Measurements from ENCODE around the gene C18orf54. TPM values are rescaled to one million over a fixed set of nuclear protein-coding genes. Genes with fewer than 3 reads are reported as not detected.

The C18orf54 gene
- total RNA-seq, 2 donors from 2014 or later, result 17.8 to 29.5 TPM

DNA sequence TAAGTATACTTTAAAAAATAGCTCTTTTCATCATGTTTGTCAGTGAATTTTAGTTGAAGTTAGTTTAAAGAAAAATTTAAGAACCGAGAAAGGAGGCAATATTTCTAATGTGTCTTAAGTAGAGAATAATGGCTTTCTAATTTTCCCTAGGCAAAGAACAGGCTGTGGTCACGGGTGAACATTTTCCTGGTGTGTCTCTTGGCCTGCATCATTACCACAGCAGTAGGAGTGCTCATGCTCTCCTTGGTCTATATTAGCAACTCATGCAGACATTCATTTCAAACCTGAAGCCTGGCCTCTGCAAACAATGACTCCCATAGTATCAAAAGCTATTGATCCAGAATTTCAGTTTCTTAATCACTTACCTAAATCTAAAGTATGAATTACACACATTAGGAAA, 57.4 kb downstream of the C18orf54 start:
- H3K36me3 ChIP-seq (ENCODE audit: control insufficient read depth, insufficient read depth, low read length), result no peaks in the 10 kb centered on the region
- H3K9me3 Mint-ChIP-seq, result no peaks in the 10 kb centered on the region
- H3K4me3 ChIP-seq (ENCODE audit: low read length), result no peak overlapping the region
- H3K9me3 ChIP-seq (ENCODE audit: control insufficient read depth, low read length), result no peaks in the 10 kb centered on the region
- H3K36me3 Mint-ChIP-seq (ENCODE audit: low read depth), result no peaks in the 10 kb centered on the region
- 89 to 100% methylated on average over 2 of the region's 2 CpGs for WGBS, 2 experiments (ENCODE audit: insufficient coverage in 1 of 2, insufficient read length in 1 of 2)
- H3K4me3 Mint-ChIP-seq, result no peak overlapping the region
- no peaks in the 10 kb centered on the region for H3K27me3 Mint-ChIP-seq (ENCODE audit: insufficient read depth)
- no peaks in the 10 kb centered on the region for H3K4me1 Mint-ChIP-seq
- H3K27me3 ChIP-seq (ENCODE audit: control insufficient read depth, insufficient read depth, low read length, poor library complexity, severe bottlenecking), result no peaks in the 10 kb centered on the region
- H3K4me1 ChIP-seq (ENCODE audit: control insufficient read depth, insufficient read depth, low read length), result no peaks in the 10 kb centered on the region
- H3K27ac Mint-ChIP-seq, result no peak overlapping the region
- no peak for DNase-seq
- TF ChIP-seq, protein P1, sequence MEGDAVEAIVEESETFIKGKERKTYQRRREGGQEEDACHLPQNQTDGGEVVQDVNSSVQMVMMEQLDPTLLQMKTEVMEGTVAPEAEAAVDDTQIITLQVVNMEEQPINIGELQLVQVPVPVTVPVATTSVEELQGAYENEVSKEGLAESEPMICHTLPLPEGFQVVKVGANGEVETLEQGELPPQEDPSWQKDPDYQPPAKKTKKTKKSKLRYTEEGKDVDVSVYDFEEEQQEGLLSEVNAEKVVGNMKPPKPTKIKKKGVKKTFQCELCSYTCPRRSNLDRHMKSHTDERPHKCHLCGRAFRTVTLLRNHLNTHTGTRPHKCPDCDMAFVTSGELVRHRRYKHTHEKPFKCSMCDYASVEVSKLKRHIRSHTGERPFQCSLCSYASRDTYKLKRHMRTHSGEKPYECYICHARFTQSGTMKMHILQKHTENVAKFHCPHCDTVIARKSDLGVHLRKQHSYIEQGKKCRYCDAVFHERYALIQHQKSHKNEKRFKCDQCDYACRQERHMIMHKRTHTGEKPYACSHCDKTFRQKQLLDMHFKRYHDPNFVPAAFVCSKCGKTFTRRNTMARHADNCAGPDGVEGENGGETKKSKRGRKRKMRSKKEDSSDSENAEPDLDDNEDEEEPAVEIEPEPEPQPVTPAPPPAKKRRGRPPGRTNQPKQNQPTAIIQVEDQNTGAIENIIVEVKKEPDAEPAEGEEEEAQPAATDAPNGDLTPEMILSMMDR (conservative IDR thresholded peaks at IDR 0.05), result no peak
- H3K27ac ChIP-seq (ENCODE audit: low read depth, low read length), result no peak overlapping the region
- H3K9ac ChIP-seq (ENCODE audit: extremely low read depth, low read length, poor library complexity, severe bottlenecking), result no peak overlapping the region

DNA sequence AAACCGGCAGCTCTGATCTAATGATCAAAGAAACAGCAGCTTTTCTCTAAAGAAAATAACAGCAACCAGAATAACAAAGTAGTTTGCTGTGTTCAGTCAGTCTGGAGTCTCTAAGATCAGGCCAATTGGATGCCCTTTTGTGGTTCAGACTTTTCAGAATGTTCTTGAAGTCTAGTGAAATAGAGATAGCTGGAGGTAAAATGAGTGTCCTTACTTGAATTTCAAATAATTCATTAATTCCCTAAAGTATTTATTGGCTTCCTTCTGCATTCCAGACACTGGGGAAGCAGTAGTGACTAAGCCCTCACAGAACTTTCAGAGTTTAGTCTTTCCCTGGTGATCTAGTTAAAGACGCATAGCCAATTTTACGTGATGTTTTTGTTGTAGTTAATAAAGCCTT, 58.7 kb downstream of the C18orf54 start:
- Histone ChIP-seq H3K27me3 (ENCODE audit: control insufficient read depth, insufficient read depth, low read length, poor library complexity, severe bottlenecking) (no peaks in the 10 kb centered on the region), H3K9ac (ENCODE audit: extremely low read depth, low read length, poor library complexity, severe bottlenecking) (no peak overlapping the region), H3K36me3 (ENCODE audit: control insufficient read depth, insufficient read depth, low read length) (no peaks in the 10 kb centered on the region), H3K4me1 (ENCODE audit: control insufficient read depth, insufficient read depth, low read length) (no peaks in the 10 kb centered on the region), H3K27ac (ENCODE audit: low read depth, low read length) (no peak overlapping the region), H3K9me3 (ENCODE audit: control insufficient read depth, low read length) (no peaks in the 10 kb centered on the region), H3K4me3 (ENCODE audit: low read length) (no peak overlapping the region)
- Mint-ChIP-seq H3K27ac (no peak overlapping the region), H3K27me3 (ENCODE audit: insufficient read depth) (no peaks in the 10 kb centered on the region), H3K9me3 (no peaks in the 10 kb centered on the region), H3K4me1 (no peaks in the 10 kb centered on the region), H3K36me3 (ENCODE audit: low read depth) (no peaks in the 10 kb centered on the region), H3K4me3 (no peak overlapping the region)
- WGBS, 2 experiments (ENCODE audit: insufficient coverage in 1 of 2, insufficient read length in 1 of 2), result 63 to 96% methylated on average over 3 of the region's 3 CpGs
- TF ChIP-seq, protein P1 (conservative IDR thresholded peaks at IDR 0.05), result no peak
- no peak for DNase-seq

DNA sequence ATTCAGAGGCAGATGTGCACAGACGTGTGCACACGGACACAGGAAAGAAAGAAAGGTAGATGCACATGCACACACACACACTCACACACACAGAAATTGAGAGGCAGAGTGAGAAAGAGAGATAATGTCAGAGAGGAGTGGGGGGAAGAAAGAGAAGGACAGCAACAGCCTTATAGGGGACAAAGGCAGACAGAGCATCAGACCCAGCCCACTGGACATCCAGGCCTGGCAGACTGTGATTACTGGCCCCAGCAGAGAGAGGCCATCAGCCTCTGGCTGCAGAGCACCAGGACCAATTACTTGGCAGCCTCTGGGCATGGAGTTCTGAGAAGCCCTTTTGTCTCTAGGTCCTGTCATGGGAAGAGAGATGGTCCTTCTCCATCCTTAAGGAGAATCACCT, 66.1 kb downstream of the C18orf54 start:
- Mint-ChIP-seq H3K4me3 (no peak overlapping the region), H3K4me1 (no peaks in the 10 kb centered on the region), H3K36me3 (ENCODE audit: low read depth) (no peaks in the 10 kb centered on the region), H3K9me3 (no peaks in the 10 kb centered on the region), H3K27me3 (ENCODE audit: insufficient read depth) (no peaks in the 10 kb centered on the region), H3K27ac (no peak overlapping the region)
- no peaks in the 10 kb centered on the region for H3K36me3 ChIP-seq (ENCODE audit: control insufficient read depth, insufficient read depth, low read length)
- H3K9ac ChIP-seq (ENCODE audit: extremely low read depth, low read length, poor library complexity, severe bottlenecking), result no peak overlapping the region
- WGBS, 2 experiments (ENCODE audit: insufficient coverage in 1 of 2, insufficient read length in 1 of 2), result 44% methylated on average over 2 of the region's 2 CpGs; no CpG with 5 or more reads in 1 of the 2 experiments
- DNase-seq, result no peak
- TF ChIP-seq, protein P1 (conservative IDR thresholded peaks at IDR 0.05), result no peak
- H3K4me3 ChIP-seq (ENCODE audit: low read length), result no peak overlapping the region
- no peaks in the 10 kb centered on the region for H3K4me1 ChIP-seq (ENCODE audit: control insufficient read depth, insufficient read depth, low read length)
- H3K27ac ChIP-seq (ENCODE audit: low read depth, low read length), result no peak overlapping the region
- no peaks in the 10 kb centered on the region for H3K27me3 ChIP-seq (ENCODE audit: control insufficient read depth, insufficient read depth, low read length, poor library complexity, severe bottlenecking)
- no peaks in the 10 kb centered on the region for H3K9me3 ChIP-seq (ENCODE audit: control insufficient read depth, low read length)
